A673 (cell line): Measurements from ENCODE around the gene CAPZB. TPM values are rescaled to one million over a fixed set of nuclear protein-coding genes. Genes with fewer than 3 reads are reported as not detected.
A peak's percentile ranks its signal among the peaks of the same experiment; 100 is the strongest.

Source experiments
- Bru-seq: library from RNA; stranded (reverse); fragments of 400-500 nt; gene quantifications from one replicate; lab custom pipeline; 2021; lab: Mats Ljungman, UMichigan
- BruChase-seq, 2 experiments: library from RNA; stranded (reverse); fragments of 400-500 nt; gene quantifications; one replicate each; lab custom pipeline; 2021; lab: Mats Ljungman, UMichigan
- BruUV-seq: library from RNA; stranded (reverse); fragments of 400-500 nt; replicated peaks from 2 replicates; lab custom pipeline; 2021; lab: Mats Ljungman, UMichigan
- CTCF ChIA-PET: fragments of 300-600 bp; sonication (Branson Sonifier 250); formaldehyde crosslinking; loops from one replicate; lab custom pipeline; 2022; ENCODE audit warnings: antibody characterized with exemption; lab: Charles Lee
- POLR2A ChIA-PET: fragments of 300-600 bp; sonication (Branson Sonifier 250); formaldehyde crosslinking; loops from one replicate; lab custom pipeline; 2022; ENCODE audit warnings: antibody characterized with exemption; ENCODE audit not compliant: low non-redundant PET; lab: Charles Lee
- DNase-seq: peaks from one replicate; pipeline ENCODE4 v3.0.0-alpha.2; 2015; ENCODE audit warnings: low spot score
- H3K27ac ChIP-seq: fragments of 200-600 bp; sonication (generic); 2 replicates; pipeline ENCODE4 v1.5.1; 2016; ENCODE audit warnings: mixed run types, low read depth, mild to moderate bottlenecking, mixed read lengths, antibody characterized with exemption, low read length; ENCODE audit not compliant: poor library complexity, severe bottlenecking
- H3K27me3 ChIP-seq: fragments of 200-600 bp; sonication (generic); replicated peaks from 2 replicates; pipeline ENCODE4 v1.6.1; 2017; ENCODE audit warnings: mixed run types, low read depth, mild to moderate bottlenecking, mixed read lengths, antibody characterized with exemption, low read length; ENCODE audit not compliant: insufficient read depth, poor library complexity
- H3K36me3 ChIP-seq: fragments of 200-600 bp; sonication (generic); 2 replicates; pipeline ENCODE4 v1.6.1; 2016; ENCODE audit warnings: mixed run types, mild to moderate bottlenecking, mixed read lengths, antibody characterized with exemption, low read length; ENCODE audit not compliant: insufficient read depth, poor library complexity, severe bottlenecking
- H3K4me1 ChIP-seq: fragments of 200-600 bp; sonication (generic); 2 replicates; pipeline ENCODE4 v1.6.1; 2017; ENCODE audit warnings: mixed run types, mild to moderate bottlenecking, mixed read lengths, antibody characterized with exemption, low read length; ENCODE audit not compliant: insufficient read depth, poor library complexity, severe bottlenecking
- H3K4me3 ChIP-seq: fragments of 200-600 bp; sonication (generic); 2 replicates; pipeline ENCODE4 v1.5.1; 2016; ENCODE audit warnings: low read depth, mixed run types, mild to moderate bottlenecking, mixed read lengths, low read length; ENCODE audit not compliant: poor library complexity, severe bottlenecking
- H3K9me3 ChIP-seq: fragments of 200-600 bp; sonication (generic); 2 replicates; pipeline ENCODE4 v1.6.1; 2016; ENCODE audit warnings: mixed run types, low read depth, mild to moderate bottlenecking, mixed read lengths, antibody characterized with exemption, low read length; ENCODE audit not compliant: poor library complexity, severe bottlenecking
- EZH2 ChIP-seq: fragments of 200-600 bp; sonication (generic); IDR thresholded peaks from 2 replicates; pipeline ENCODE4 v1.6.1; 2017; ENCODE audit warnings: borderline replicate concordance, low read depth, mild to moderate bottlenecking, mixed read lengths, antibody characterized with exemption, low read length; ENCODE audit not compliant: poor library complexity, severe bottlenecking
- intact Hi-C: fragments of 100-400 bp; cut with micrococcal nuclease; formaldehyde crosslinking; loops from one replicate; pipeline ENCODE4 v1.10.0; 2022; ENCODE audit not compliant: unreplicated experiment
- long read RNA-seq: library from polyadenylated mRNA; stranded (forward); transcript quantifications from one replicate; pipeline ENCODE4 v2.0.0, GENCODE V29; 2022
- total RNA-seq: library from RNA; stranded (reverse); gene quantifications from 2 replicates; pipeline ENCODE4 v1.2.3, GENCODE V29; 2021
- TF ChIP-seq, protein P1 (sequence below): fragments of 300-800, 200-600 bp; sonication (generic); conservative IDR thresholded peaks from 2 replicates; pipeline ENCODE4 v1.5.1; 2017; ENCODE audit warnings: low read depth, mild to moderate bottlenecking, antibody characterized with exemption, low read length, moderate library complexity, mixed read lengths

CAPZB gene
- total RNA-seq (206 and 214 TPM in 2 replicates), Bru-seq, nascent RNA (percentile 77 among the genes with signal in this experiment), BruChase-seq, experiment 1, labeled RNA remaining after a 2-hour chase (percentile 74 among the genes with signal in this experiment), BruChase-seq, experiment 2, labeled RNA remaining after a 6-hour chase (percentile 77 among the genes with signal in this experiment)
- long read RNA-seq, transcript CAPZB-201 (9 exons, 858 nt) = major isoform, 129 of 151 reads
- long read RNA-seq, partial matches to known transcripts = 5 of 151 reads
- long read RNA-seq, other reads (novel, unspliced or antisense) = 14 of 151 reads

DNA sequence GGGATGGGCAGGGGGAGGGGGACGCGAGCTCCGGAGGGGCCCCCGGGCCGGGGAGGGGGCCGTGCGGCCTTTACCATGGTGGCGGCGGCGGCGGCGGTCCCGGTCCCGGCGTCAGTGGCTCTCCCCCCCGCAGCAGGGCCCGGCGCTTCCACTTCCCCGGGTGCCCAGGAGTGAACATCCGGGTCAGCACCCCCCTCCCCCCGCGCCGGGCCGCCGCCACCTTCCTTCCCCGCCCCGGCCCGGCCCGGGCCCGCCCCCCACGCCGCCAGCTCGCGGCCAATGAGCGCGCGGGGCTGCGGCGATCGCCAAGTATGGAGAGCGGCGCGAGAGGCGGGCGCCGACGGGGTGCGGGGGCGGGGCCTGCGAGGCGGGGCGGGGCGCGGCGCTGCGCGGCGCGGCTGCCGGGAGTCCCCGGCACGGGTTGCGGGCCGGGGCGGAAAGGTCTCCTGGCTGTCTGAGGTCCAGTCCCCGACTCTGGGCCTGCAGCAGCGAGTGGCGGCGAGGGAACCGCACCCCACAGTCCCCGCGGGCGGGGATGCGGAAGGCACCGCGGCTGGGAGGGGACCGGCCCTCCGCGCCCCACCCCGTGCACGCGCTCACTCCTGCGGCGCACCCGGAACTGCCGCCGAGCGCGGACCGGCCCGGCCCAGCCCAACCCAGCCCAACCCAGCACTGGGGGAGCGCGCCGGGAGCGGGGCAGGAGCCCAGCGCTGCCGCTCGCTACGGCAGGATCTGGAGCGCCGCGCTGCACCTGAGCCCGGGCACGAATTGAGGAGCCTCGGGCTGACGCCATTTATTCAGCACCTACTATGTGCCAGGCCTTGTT lies at the start of gene CAPZB:
Gene CAPZB, minus strand, starts transcription at position 178 of the 826 bp plus-strand sequence. Its CDS starts 101 bp downstream, at position 77.
- TF ChIP-seq, protein P1, sequence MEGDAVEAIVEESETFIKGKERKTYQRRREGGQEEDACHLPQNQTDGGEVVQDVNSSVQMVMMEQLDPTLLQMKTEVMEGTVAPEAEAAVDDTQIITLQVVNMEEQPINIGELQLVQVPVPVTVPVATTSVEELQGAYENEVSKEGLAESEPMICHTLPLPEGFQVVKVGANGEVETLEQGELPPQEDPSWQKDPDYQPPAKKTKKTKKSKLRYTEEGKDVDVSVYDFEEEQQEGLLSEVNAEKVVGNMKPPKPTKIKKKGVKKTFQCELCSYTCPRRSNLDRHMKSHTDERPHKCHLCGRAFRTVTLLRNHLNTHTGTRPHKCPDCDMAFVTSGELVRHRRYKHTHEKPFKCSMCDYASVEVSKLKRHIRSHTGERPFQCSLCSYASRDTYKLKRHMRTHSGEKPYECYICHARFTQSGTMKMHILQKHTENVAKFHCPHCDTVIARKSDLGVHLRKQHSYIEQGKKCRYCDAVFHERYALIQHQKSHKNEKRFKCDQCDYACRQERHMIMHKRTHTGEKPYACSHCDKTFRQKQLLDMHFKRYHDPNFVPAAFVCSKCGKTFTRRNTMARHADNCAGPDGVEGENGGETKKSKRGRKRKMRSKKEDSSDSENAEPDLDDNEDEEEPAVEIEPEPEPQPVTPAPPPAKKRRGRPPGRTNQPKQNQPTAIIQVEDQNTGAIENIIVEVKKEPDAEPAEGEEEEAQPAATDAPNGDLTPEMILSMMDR = no peak
- no peak for TF ChIP-seq EZH2
- POLR2A ChIA-PET = no interaction called here
- CTCF ChIA-PET = interaction anchor here (0.6 kb wide), 2 partner anchors 45 to 112 kb away, joined by 5 to 11 read pairs; no protein-coding TSS in a partner anchor
- DNase-seq = peak; percentile 95
- no TSS peak for BruUV-seq
- Histone ChIP-seq H3K27ac (peak within 1 kb of the TSS; percentile 98), H3K4me1 (peaks cover 14% of the 10 kb centered on the region), H3K27me3 (no peaks in the 10 kb centered on the region), H3K36me3 (peaks cover 8% of the 10 kb centered on the region), H3K4me3 (peak within 1 kb of the TSS; percentile 90), H3K9me3 (no peaks in the 10 kb centered on the region)
- intact Hi-C loops = no loop called here

DNA sequence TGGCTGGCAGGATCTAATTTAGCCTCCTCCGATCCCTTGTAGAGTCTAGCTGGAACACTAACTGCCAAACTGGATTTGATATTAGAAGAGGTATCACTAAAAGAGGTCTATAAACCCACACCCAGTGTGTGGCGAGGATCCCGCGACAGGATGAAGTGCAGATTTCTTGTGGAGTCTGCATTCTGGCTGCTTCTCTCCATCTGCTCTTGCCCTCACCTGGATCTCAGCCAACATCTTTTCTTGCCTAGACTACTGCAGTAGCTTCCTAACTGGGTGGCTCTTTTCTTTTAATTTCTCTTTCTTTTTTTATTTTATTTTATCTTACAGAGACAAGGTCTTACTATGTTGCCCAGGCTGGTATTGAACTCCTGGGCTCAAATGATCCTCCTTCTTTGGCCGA lies 48.9 kb upstream of the CAPZB start:
- no TSS peak for BruUV-seq
- H3K27me3 ChIP-seq = no peaks in the 10 kb centered on the region
- ChIA-PET CTCF (no interaction called here), POLR2A (no interaction called here)
- TF ChIP-seq, protein P1 = no peak
- no peak for TF ChIP-seq EZH2
- intact Hi-C loops = no loop called here
- H3K4me3 ChIP-seq = no peak overlapping the region
- H3K4me1 ChIP-seq = no peaks in the 10 kb centered on the region
- H3K27ac ChIP-seq = no peak overlapping the region
- H3K36me3 ChIP-seq = no peaks in the 10 kb centered on the region
- no peak for DNase-seq
- H3K9me3 ChIP-seq = no peaks in the 10 kb centered on the region

DNA sequence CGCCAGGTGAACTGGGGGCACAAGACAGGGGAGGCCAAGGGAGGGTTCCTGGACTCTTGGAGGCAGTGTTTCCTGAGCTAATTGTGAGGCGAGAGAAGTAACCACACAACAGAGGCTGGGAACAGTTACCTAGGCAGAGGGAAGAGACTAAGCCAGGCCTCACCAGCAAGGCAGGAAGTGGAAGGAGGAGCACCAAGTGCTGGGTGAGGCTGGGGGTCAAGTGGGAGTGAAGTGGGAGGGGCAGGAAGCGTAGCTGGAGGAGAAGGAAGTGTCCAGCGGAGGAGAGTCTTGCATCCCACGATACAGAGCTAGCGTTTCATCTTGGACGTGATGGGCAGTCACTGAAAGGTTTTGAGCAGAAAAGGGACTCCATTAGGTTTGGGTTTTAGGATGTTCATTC lies 48.3 kb upstream of the CAPZB start:
- ChIA-PET POLR2A (no interaction called here), CTCF (no interaction called here)
- H3K27me3 ChIP-seq = no peaks in the 10 kb centered on the region
- H3K4me1 ChIP-seq = no peaks in the 10 kb centered on the region
- H3K36me3 ChIP-seq = no peaks in the 10 kb centered on the region
- H3K27ac ChIP-seq = no peak overlapping the region
- no peaks in the 10 kb centered on the region for H3K9me3 ChIP-seq
- no peak for TF ChIP-seq EZH2
- TF ChIP-seq, protein P1 = no peak
- no TSS peak for BruUV-seq
- H3K4me3 ChIP-seq = no peak overlapping the region
- DNase-seq = no peak
- intact Hi-C loops = no loop called here
